GM18951 (cell line): ENCODE data around the gene GPRC6A.
"Not testable (repeated sequence)": the region's sequence is repeated elsewhere in the genome, so short reads cannot be mapped to it uniquely, and the experiment has no call there.

Source experiments
- POLR2A ChIP-seq: IDR thresholded peaks from 4 replicates; pipeline ENCODE4 v1.6.1; 2011; ENCODE audit warnings: mild to moderate bottlenecking; ENCODE audit not compliant: insufficient read length, insufficient read depth; ENCODE audit errors: extremely low read depth
- in situ Hi-C: fragments of 300-500 bp; cut with MboI; formaldehyde crosslinking; loops from one replicate; pipeline ENCODE4 v1.12.0; 2022; ENCODE audit warnings: low sequenced_read_pairs, mixed read lengths, inconsistent platforms; ENCODE audit not compliant: unreplicated experiment

Gene GPRC6A

DNA sequence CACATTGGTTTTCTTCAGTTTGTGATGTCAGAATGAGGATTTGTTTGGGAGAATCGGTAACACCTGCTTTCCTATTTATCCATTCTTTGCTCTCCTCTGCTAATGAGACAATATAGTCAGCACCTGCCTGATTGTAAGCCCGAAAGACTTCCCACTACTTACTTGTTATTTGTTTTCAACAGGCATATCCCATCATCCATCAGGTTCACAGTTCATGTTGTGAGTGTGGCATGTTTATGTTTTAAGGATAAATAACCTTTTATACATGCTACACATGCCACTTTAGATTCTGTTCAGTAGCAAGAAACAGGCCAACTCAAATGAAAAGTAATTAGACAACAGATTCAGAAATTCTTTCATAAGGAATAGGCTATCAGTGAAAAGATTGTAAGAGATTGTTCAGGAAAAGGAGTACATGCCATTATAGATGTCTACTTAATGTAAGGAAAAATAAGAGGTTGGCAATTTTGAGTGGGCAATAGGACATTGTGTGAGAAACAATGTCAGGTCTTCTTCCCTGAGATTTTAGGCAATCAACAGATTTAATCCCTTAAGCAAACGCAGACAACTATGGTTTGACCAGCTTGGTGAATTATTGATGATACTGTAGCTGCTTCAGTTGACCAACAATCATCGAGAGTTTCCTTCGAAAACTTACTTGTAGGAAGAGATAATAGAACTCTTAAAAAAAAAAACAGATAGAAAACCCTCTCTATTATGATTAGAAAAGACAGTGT, 7.9 kb upstream of the GPRC6A start:
- in situ Hi-C loops = no loop called here
- TF ChIP-seq POLR2A = no peak

DNA sequence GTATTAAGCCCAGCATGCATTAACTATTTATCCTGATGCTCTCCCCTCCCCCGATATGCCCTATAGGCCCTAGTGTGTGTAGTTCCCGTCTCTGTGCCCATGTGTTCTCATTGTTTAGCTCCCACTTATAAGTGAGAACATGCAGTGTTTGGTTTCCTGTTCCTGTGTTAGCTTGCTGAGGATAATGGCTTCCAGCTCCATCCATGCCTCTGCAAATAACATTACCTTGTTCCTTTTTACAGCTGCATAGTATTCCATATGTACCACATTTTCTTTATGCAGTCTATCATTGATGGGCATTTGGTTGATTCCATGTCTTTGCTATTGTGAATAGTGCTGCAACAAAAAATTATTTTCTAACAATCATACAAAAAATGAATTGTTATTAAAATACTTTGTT, 5.6 kb upstream of the GPRC6A start:
- in situ Hi-C loops = not testable (repeated sequence)

DNA sequence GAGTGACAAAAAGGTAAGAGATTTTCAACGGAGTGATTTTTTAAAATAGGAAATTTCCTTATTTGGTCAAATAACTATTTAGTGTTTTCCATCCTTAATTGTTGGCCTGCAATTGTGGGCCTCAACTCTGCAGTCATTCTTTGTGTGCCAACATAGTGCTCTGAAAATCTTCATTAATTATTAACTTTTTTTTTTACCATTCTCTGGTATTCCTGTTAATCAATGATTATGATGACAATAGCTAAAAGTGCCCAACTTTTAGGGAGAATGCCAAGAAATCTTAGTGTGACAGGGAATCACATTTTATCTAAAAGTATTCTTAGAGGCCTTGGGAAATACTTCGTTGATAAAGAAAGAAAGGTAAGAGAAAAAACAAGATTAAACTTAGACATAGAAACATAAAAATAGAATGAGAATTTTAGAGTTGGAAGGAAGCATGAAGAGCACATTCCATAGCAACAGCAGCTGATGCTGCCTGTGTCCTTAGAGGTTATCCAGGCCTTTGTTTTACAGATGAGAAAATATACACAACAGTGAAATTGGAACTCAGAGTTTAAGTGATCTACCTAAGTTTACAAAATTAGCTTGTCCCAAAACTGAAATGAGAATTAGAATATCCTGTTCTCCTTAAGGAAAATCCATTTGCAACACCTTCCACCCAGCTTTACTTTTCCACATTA, 1.2 kb downstream of the GPRC6A start:
- in situ Hi-C loops = no loop called here
- TF ChIP-seq POLR2A = no peak

DNA sequence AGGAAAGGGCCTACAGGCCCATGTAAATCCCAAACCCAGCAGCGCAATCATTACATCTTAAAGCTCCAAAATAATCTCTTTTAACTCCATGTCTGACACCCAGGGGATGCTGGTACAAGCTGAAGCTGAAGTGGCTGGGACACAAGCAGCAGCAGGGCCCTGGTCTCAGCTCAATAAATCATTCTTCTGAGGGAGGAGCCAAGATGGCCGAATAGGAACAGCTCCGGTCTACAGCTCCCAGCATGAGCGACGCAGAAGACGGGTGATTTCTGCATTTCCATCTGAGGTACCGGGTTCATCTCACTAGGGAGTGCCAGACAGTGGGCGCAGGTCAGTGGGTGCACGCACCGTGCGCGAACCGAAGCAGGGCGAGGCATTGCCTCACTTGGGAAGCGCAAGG, 12.5 kb downstream of the GPRC6A start:
- in situ Hi-C loops = not testable (repeated sequence)

DNA sequence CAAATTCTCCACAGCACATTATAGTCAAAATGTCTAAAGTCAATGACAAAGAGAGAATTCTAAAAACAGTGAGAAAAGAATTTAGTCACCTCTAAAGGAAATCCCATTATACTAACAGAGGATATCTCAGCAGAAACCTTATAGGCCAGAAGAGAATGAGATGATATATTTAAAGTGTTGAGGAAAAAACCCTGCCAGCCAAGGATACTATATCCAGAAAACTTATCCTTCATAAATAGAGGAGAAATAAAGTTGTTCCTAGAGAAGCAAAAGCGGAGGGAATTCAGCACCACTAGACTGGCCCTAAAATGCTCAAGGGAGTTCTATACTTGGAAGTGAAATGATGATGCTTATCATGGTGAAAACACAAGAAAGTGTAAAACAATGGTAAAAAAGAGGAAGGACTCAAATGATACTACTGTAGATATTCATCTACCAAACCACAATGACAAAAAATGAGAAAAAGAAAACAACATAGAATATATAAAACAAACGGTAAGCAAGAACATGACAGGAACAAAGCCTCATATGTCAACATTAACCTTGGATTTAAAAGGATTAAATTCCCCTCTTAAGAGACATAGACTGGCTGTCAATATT, 16.7 kb downstream of the GPRC6A start:
- in situ Hi-C loops = no loop called here

DNA sequence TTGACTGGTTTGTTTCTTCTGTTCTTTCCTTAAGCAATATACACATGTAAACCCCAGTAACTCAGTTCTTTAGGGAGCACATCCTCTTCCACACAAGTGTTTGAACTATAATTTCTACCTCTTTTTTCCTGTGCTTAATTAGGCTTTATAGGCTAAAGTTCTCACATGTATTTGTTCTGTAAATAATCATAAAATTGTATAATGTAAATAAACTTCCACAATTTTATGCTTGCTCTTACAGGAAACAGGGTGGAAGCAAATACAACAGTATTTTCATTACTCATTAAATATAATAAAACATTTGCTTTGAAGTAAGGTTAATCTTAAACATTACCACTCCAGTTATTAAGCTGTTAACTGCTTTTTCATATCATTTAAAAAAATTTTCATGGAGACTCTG, 26.9 kb downstream of the GPRC6A start:
- in situ Hi-C loops = no loop called here
- no peak for TF ChIP-seq POLR2A

More for the DNA sequence above, 16.7 kb downstream of the GPRC6A start:
- no peak for TF ChIP-seq POLR2A

DNA sequence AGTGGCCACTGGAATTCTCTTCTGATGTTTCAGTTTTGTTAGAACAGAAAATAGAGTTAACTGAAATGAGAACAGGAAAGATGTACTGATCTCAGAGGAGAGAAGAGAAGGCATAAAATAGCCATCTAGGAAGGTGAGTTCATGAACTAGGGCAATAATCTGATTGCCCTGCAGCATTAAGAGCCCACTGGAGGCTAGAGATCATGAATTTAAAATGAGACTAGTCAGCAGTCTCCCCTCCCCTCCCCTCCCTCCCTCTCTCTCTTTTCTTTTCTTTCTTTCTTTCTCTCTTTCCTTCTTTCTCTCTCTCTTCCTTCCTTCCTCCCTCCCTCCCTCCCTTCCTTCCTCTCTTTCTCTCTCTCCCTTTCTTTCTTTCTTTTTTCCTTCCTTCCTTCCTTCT, 28.9 kb downstream of the GPRC6A start:
- in situ Hi-C loops = no loop called here
- no peak for TF ChIP-seq POLR2A

DNA sequence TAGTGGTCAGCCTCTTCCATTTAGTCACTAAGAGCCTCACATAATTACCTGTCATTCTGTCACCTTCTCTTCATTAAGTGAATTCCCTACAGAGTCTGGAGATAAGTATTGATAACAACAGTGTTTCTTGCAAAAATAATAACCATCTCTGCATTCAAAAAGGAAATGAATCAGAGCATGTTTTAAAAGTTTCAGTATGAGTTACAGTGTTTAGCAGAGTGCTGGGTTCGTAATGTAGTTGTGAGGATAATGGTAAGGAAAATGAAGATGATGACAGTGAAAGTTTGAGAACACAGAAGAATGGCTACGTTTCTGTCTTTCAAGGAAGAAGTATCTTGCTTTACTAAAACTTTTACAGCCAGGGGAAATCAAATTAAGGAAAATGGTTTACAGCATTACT, 31.3 kb downstream of the GPRC6A start:
- in situ Hi-C loops = no loop called here
- TF ChIP-seq POLR2A = no peak

DNA sequence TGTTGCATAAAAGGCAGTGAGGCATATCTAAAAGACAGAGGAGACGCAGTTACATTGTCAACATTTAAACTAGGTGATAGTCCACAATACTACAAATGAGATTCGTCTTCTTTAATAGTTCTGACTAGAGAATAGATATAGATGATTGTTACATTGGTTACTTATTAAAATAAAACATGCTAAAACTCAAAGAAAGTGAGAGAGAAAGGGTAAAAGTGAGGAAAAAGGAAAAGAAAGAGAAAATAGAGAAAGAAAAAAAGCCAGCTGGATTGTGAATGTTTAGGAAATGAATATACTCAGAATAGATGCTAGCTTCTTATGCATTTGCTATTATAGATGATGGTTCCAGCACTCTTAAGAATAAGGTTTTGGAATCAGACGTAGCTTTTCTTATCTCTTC, 35.7 kb downstream of the GPRC6A start:
- in situ Hi-C loops = no loop called here
- TF ChIP-seq POLR2A = no peak

DNA sequence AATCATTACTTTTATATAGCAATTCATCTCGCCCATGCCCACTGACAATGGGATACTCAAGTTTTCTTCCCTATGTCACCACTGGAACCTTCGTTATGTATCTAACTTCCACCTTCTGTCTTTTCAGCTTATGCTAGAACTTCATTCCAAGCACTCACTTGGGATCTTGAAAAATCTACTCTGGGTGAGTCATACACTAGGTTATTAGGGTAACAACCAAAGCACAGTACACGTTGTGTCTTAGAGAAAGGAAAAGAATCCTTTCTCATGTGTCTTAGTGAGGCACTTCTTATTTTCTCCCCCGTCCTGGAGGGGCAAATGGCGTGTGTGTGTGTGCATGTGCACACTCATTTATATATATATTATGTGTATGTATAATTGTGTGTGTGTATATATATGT, 45.0 kb downstream of the GPRC6A start:
- in situ Hi-C loops = no loop called here
- no peak for TF ChIP-seq POLR2A

DNA sequence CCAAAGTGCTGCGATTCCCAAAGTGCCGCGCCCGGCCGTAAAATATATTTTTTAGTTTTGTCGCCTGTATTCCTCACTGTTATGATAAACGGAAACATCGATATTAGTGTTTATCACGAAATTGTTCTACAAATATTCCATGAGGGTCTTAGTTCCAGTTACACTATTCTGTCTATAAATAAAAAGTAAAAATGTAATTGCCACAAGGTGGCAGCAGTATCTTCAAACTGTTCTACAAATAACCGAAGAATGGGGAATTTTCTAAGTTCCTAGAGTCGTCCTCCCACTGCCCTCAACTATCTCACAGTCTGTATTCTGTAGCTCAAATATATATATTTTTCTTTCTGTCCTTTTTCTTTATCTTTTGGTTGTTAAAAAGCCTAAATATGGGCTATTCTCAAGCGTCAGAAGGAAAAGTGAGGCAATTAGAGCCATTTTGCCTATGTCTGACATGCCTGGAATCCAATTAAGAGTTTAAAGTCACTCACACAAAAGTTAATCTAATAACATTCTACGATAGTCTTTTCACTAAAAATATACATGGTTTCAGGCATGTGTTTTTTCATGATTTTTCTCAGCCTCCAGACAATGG, 49.2 kb downstream of the GPRC6A start:
- no peak for TF ChIP-seq POLR2A
- in situ Hi-C loops = no loop called here

DNA sequence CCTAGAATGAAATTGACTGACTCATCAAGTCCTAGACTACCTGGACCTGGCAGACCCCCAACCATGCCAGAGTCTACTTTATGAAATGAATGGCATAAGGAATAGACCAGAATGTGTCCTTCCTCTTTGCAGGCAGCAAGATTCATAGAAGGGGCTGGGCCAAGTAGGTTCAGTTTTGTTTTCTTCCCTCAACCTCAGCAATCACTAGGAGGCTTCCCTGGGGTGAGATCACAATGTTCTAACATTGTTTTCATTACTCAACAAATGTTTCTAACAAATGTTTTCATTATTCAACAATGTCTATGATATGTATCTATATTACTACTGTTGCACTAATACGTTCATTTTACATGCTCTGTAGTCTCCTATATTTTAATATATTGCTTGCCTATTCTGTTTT, 55.0 kb downstream of the GPRC6A start:
- in situ Hi-C loops = no loop called here
- no peak for TF ChIP-seq POLR2A

DNA sequence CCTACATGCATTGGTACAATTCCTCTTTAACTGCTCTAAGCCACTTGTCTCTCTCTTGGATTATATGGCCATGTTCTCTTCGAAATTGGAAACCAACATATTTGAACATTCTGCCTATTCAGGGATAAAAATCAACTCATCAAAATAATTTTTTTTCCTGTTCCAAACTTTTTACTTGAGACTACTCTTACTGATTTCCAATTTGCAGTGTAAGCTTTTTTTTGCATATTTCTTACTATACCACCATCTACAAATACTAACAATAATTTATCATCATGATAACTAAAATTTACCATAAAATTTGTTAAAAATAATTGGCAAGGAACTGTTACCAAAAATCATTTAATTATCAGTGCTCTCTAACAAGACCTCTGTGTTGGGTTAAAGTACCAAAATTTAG, 56.4 kb downstream of the GPRC6A start:
- TF ChIP-seq POLR2A = no peak
- in situ Hi-C loops = no loop called here

DNA sequence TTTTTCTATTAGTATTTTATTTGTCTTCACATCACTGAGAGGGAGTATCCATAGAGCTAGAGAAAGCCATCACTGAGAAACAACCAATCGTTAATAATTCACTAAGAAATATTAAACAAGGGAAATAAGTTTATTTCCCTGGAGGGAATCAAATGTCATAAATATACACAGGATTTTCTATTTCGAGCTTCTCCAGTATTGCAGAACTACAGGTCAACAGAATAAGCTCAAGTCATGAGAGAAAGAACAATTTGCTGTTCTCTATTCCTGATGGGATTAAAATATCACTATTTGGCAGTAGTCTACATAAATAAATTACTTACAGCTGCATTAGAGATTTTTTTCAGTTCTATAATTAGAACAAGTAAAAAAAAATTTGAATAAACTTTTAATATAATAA, 61.2 kb downstream of the GPRC6A start:
- in situ Hi-C loops = no loop called here
- TF ChIP-seq POLR2A = no peak
